Endometrium (tissue), 2 donors: ENCODE measurements around the gene PLSCR3.

Experiments used
- FAIRE-seq: peaks from 2 replicates; lab custom pipeline; 2012; peaks lifted over from hg19 to GRCh38; lab: Jason Lieb, UNC
- donor health status: control.
- donor health status: control.

The PLSCR3 gene

DNA sequence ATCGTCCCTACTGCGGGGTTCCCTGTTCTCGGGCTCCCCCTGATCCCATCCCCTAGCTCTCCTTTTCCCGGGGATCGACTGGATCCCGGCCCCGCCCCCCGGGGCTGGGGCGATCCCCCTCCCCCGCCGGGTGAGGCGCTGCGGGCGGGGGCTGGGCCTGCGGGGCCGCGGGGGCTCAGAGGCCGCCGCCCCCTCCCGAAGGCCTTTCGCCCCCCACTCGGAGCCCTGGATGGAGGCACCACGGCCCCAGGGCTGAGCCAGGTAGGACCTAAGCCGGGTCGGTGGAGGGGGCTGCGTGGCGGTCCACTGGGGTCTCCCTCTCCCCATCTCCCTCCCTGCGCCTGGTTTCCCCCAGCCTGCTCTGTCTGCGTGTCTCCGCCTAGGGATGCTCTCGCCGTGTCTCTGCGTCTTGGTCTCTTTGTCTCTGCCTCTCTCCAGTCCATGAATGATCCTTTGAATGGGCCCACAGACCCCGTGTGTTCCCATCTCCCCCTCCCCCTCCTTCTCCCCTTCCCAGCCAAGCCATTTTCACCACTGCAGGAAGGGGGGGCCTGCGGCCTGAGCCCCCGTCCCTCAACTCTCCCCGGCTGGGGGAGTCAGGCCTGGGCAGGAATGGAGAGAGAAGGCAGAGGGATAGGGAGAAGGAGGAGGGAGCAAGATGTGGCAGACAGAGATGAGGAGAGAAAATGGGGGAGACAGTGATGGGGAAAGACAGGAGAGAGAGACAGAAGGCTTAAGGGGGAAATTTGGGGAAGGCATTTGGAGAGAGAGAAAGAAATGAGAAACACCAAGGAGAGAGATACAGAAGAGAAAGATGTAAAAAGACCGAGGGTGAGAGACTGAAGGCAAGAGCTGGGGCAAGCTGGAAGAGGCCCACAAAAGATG, 11.3 kb upstream of the PLSCR3 start:
- no peak for FAIRE-seq

DNA sequence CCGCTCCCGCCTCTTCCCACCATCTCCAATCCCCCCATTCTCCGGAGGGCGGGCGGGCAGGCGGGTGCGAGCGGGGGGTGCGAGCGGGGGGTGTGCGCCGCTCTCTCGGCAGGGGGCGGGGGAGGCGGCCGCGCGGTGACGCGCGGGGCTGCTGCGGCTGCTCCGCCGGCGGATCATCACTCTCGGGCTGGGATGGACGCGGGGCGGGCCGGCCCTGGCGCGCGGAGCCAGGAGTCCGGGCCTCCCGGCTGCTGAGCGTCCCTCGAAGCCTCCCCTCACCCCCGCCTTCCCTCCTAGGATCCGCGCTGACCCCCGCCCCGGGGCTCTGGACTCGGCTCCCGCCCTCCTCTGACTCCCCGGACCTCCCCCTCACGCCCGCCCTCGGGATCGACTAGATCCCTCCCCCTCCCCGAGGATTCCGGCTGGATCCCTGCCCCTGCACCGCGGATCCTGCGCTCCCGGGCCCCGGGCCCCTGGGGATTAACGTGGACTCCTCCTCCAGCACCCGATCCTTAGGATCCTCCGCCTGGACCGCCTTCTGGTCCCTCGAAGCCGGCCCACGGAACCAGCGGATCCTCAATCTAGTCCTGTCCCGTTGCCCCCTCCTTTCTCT, 10.5 kb upstream of the PLSCR3 start:
- FAIRE-seq = no peak

DNA sequence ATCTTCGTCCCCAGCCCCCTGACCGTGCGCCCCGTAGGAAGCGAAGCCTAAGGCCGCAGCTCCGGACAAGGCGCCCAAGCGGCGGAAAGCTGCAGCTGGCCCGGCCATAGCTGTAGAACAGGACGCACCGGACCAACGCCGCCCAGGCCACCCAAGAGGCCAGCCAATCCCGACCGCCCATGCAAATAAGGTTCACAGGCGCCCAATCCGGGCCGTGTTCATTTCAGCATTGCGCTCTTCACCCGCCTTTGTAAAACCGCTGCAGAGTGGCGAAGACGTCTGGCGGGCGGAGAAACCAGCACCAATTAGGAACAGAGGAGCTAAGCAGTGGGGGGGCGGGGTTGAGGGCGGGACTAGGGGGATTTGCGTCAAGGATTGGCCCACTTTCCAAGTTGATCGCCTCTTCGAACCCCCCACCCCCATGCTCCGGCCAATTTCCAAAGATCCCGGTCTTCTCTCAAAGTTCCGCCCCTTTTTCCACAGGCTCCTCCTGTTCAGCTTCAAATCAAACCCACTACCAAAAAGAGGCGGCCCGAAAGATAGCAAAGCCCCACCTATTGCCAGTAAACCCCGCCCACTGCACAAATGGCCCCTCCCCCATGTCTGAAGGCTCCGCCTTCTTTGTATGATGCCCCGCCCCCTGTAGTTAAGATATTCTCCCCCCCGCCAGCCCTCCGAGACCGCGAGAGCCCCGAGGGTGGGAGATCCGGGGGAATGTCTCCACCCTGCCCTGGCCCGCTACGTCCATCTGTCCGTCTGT, 9.8 kb upstream of the PLSCR3 start, which contains the start of gene TMEM256:
TMEM256 (minus strand) TSS at position 121 of the 760 bp plus-strand sequence; CDS start at position 108, 13 bp downstream.
- FAIRE-seq = peak; percentile 98

DNA sequence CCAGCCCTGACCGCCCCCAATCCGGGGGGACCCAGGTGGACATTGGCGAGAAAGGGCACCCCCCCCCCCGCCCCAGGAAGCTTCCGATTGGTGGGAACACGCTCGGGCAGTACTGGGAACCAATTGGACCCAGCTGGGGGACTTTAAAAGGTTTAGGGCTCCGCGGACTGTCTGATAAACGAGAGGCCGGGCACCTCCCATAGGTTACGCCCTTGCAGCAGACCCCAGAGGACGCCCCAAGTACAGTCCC, 9.3 kb upstream of the PLSCR3 start:
- no peak for FAIRE-seq

DNA sequence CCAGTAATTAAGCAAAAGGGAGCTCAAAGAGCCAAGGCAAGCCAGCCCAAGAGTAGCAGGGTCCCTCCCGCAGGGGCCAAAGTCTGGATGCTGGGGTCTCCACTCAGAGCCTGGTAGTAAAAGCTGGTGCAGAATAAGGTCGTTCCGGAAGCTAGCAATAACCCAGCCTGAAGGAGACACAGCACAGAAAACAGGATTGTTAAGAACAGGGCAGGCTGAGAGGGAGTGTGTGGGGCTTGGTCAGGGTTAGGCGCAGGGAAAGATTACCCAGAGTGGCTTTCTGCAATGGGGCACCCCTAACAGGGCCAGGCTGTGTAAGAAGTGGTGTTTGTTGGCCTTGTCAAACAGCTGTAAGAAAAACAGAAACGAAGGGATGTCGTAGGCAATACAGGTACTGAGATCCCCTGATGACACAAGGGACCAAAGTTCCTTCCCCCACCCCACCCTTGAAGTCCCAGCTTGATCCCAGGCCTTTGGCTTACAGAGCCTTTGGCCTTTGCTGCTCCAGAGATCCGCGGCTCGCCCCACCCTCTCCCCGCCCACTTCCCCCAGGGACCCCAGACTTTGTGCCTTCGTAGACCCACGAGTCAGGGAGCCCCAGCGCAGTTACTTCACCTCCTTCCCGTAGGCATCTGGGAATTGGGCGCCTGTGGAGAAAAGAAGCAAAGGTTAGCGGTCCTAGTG, 8.9 kb upstream of the PLSCR3 start:
- no peak for FAIRE-seq

DNA sequence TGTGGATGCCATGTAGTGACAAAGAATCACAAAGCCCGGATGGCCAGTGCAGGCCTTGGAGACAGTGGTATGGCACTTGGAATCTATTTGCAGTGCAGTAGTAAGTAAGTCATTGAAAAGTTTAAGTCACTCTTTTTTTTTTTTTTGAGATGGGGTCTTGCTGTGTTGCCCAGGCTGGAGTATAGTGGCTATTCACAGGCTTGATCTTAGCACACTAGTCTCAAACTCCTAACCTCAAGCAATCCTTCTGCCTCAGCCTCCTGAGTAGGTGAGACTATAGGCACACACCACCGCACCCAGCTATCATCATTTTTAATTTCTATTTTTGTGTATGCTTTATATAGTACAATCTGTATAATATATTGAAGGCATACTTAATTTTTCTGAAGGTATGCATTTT, 4.3 kb upstream of the PLSCR3 start:
- no peak for FAIRE-seq

DNA sequence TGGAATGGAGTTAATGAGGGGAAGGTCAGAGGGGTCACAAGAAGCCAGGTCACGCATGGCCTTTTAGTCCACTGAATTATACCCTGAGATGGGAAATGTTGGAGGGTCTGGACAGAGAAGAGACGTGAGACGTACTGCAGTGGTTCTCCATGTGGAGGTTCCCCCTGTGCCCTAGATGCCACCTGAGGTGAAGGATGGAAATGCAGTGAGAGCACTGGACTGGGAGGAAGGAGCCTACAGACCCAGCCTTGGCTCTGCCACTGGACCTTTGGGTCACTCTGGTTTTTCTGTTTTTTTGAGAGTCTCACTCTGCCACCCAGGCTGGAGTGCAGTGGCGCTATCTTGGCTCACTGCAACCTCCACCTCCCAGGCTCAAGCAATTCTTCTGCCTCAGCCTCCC, 1.8 kb upstream of the PLSCR3 start:
- no peak for FAIRE-seq

DNA sequence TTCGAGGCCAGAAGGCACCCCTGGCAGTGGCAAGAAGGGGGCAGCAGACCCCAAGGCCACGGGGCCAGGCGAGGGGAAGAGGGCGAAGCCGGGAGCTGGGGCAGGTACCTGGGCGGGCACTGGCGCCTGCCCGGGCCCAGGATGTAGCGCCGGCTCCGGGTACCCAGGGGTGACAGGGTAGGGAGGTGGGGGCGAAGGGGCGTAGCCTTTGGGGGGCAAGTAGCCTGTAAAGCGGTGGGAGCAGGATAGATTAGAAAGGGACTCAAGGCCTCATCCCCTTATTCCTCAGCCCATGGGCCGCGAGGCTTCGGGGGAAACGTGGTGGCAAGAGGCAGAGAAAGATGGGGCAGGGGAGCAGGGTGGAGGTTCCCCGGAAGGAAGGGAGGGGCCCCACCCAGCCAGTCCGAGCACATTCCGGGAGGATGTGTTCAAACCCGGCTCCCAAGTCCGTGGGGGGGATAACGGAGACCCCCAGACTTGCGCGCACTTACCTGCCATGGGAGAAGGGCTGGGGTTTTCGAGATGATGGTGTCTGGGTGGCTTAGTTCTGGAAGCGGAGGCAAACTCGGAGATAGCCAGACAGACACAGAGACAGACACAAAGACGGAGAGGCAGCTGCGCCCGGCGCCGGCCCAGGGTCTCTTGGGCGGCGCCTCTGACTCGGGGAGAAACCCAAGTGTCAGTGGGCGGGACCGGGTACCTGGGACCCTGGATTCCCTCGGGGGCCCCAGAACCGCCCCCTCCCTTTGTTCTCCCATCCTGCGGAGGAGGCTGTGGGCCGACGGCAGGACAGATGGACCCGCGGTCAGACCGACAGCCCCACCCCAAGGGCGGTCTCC, 493 bp downstream of the PLSCR3 start:
- FAIRE-seq = no peak

DNA sequence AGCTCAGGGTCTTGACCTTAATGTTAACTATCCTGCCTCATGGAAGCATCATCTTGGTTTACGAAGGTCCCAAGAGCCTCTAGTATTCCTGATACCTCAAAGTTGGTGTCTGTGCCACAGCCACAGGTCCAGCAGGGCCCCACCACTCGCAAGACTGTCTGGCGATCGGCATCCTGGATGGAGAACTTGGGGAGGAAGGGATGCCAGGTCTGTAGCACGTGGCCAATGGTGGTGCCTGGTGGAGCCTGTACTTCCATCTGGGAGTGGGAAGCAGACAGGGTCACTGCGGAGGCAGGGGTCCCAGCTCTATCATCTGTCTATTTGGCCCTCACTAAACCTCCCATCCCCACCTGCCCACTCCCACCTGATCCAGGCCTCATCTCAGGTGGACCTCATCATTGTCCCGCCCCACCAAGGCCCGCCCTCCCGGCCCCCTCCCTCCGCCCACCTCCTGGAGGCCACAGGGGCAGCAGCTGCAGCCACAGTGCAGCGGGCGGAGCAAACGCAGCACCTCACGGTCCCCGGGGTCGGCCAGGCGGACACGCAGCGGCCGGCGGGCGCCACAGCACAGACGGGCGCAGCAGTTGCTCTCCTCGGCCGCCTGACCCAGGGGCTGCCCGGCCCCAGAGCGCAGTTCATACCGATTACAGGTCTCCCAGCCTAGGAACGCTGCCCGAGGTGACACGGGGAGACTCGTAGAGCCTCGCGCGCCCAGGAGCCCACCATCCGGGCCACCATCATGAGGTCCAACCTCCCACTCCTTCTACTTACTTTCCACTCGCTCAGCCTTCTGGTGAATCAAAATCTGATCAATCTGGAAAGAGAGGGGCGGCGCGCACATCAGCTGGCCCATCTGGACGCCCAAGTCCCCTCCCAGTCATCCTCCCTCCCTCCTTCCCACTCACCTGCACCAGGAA, 1.4 kb downstream of the PLSCR3 start:
- FAIRE-seq = no peak

DNA sequence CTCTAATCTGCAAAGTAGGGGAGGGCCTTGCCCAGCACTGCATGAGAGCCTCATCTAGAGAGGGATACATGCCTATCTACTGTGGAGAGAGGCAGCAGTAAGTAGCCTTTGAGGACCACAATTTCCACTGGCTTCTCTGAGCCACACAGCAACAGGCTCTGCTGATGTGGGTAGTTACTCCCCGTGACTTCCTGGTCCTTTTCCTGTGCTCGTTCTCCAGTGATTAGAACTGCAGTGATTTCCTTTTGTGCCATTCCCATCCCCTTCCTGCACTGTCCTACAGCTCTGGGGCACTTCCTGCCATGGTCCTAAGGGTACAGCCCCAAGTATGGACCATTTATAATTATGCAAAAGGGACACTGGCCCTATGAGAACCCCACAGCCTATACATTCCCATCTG, 3.0 kb downstream of the PLSCR3 start:
- FAIRE-seq = no peak

DNA sequence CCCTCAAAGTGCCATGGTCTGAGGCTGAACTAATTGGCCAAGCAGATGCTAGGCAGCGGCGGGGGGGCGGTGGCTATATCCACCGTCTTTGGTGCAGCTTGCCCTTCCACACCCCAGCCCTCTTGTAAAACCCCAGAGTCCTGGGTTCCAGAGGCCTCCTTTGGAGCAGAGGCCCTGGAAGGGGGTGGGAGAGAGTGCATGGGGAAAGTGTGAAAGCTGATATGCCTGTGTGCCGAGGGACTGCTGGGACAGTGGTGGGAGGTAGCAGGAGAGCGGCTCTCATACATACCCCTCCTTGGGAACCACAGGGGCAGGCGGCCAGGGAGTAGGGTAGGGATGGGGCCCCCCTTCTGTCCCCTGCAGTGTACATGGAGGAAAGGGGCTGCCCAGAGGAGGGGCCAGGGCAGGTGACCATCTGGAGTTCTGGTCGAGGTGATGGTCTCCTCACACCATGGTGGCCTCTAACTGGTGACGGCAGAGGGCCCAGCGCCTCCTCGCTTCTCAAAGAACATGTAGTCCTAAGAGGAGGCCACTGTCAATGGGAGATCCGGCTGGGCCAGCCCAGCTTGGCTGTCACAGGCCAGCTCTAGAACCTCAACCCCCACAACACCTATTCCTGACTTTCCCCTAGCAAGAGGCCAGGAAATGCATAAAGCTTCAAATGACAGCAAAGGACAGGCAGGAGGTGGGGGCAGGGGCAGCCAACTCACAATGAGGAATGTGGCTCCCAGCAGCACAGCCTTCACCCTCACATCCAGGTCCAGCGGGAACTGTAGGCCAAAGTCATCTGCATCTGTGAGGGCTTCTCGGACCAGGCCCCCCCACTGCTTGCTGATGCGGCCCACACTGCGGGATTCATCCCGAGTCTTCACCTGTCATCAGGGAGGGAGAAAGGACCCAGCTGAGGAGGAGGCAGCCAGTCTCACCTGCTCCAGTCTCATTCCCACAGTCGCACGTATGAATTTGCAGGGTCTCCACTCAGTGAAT, 4.1 kb downstream of the PLSCR3 start:
- FAIRE-seq = no peak

DNA sequence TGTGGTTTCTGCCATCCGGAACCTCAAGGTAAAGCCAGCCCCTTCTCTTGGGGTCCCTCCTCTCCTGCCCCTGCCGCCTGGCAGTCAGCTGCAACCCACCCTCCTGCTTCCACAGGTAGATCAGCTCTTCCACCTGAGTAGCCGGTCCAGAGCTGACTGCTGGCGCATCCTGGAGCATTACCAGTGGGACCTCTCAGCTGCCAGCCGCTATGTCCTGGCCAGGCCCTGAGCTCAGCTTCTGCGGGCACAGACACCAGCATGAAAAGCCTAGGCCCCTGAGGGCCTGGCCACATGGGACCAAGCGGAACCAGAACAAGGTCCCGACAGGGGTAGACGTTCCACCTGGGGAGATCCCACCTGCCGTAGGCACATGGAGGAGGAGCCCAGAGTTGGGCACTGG, 5.5 kb downstream of the PLSCR3 start:
- no peak for FAIRE-seq

DNA sequence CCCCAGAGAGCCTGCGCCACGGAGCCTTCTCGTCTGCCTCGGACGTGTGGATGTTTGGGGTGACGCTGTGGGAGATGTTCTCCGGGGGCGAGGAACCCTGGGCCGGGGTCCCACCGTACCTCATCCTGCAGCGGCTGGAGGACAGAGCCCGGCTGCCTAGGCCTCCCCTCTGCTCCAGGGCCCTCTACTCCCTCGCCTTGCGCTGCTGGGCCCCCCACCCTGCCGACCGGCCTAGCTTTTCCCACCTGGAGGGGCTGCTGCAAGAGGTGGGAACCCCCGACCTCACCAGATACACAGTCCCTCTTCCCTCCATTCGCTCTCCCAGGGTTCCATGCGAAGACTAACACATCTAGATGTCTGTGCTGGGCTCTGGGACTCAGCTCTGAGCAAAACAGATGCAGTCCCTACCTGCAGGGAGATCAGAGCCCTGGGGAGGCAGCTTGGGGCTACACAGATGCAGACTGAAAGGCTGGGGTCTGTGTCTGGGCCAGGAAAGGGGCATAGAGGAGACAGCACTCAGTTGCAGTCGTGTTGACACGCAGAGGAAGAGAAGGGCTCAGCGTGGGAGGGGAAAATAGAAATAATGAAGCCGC, 9.7 kb downstream of the PLSCR3 start:
- no peak for FAIRE-seq

DNA sequence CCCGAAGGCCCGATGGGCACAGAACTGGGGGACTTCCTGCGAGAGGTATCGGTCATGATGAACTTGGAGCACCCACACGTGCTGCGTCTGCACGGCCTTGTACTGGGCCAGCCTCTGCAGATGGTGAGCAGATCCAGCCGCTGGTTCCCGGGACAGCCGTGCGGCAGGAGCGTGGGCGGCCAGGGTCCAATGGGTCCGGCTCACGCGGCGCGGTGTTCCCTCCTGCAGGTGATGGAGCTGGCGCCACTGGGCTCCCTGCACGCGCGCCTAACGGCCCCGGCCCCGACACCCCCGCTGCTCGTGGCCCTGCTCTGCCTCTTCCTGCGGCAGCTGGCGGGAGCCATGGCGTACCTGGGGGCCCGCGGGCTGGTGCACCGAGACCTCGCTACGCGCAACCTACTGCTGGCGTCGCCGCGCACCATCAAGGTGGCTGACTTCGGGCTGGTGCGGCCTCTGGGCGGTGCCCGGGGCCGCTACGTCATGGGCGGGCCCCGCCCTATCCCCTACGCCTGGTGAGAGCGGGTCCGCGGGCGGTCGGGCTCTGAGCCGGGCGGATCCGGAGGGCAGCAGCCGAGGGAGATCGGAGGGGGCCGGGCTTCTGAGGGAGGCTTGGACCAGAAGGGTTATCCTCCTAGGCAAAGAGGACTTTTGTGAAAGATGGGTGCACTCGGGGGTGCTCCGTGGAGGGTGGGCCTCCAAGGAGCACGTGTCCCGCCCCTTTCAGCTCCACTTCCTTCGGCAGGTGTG, 10.4 kb downstream of the PLSCR3 start:
- no peak for FAIRE-seq

DNA sequence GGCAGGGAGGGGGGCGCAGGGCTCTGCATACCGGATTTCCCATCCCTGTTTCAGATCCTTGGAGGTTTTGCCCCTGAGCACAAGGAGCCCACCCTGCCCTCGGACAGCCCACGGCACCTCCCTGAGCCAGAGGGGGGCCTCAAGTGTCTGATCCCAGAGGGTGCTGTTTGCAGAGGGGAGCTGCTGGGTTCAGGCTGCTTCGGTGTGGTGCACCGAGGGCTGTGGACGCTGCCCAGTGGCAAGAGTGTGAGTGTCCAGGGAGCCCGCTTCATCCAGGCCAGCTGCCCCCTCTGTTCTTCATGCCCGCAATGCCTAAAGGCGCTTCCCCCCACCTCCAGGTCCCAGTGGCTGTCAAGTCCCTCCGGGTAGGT, 11.0 kb downstream of the PLSCR3 start:
- no peak for FAIRE-seq

DNA sequence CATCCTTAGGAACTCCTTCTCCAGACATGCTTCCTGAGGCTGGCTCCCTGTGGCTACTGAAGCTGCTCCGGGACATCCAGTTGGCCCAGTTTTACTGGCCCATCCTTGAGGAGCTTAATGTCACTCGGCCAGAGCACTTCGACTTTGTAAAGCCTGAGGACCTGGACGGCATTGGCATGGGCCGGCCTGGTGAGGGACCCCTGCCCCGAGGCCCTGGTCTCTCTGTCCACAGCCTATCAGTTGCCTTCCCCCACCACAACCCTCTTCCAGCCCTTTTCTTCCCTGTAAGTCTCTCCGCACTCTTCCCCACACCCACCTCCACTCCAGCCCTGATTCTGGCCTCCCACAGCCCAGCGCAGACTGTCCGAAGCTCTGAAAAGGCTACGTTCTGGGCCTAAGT, 11.4 kb downstream of the PLSCR3 start:
- no peak for FAIRE-seq

DNA sequence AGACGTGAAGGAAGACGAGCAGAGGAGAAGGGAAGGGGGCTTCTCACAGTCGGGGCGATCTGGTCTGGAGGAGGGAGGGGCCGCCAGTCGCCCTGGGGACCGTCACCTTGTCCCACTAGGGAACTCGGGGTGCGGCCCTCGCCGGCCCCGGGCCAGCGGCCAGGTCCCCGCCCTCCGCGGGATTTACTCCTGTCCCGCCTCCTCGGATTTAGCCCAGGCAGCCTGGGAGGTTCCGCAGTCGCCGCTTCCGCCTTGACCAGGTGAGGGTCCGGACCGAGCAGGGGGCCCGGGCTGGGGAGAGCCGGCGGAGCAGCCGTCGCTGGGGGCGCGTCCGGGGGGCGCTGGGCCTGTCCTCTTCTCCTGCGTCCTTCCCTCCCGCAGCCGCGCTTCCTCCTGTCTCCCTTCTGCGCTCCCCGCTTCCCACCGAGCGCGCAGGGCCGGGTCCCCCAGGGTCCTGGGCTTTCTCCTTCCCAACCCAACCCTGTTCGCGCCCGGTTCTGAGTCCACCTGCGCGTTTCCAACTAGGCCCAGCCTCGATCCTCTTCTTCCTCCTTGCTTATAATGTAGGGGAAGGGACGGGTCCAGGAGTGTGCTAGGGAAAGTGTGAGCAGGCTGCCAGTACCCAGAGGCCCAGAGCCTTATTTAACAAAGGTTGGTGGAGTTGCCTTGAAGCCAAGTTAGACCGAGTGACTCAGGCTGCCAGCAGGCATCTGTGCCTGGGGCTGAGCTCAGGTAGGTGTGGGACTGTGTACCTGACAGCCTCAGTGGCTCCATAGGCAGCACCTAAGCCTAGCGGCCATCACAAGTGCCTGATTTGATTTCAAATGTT, 13.3 kb downstream of the PLSCR3 start, which contains the start of gene TNK1:
TNK1 (plus strand) TSS at position 235 of the 829 bp plus-strand sequence. CDS start 1,838 bp downstream, outside the sequence.
- FAIRE-seq = no peak
